GM23338 (cell line): ENCODE results near the gene SSTR5.

Experiments used
- CREB1 ChIP-seq: fragments of 250-450 bp; sonication (Bioruptor Pico); IDR thresholded peaks from 2 replicates; pipeline ENCODE4 v1.5.0; 2020; ENCODE audit warnings: low read depth, mild to moderate bottlenecking, moderate library complexity
- EZH2 ChIP-seq: fragments of 200-600 bp; sonication (generic); IDR thresholded peaks from one replicate; pipeline ENCODE4 v1.8.0; 2017; ENCODE audit warnings: antibody characterized with exemption, mild to moderate bottlenecking, low read depth; ENCODE audit not compliant: unreplicated experiment
- EZH2phosphoT487 ChIP-seq: fragments of 200-600 bp; sonication (generic); IDR thresholded peaks from one replicate; pipeline ENCODE4 v1.8.1; 2018; ENCODE audit warnings: antibody characterized with exemption; ENCODE audit not compliant: unreplicated experiment
- JUNB ChIP-seq: IDR thresholded peaks from one replicate; pipeline ENCODE4 v1.6.1; 2016; ENCODE audit warnings: antibody characterized with exemption; ENCODE audit not compliant: unreplicated experiment
- POLR2AphosphoS5 ChIP-seq: IDR thresholded peaks from 2 replicates; pipeline ENCODE4 v1.6.1; 2016; ENCODE audit warnings: antibody characterized with exemption, low read depth
- TF ChIP-seq, protein P1 (sequence below), 2 experiments: fragments of 200-600 bp in 1 of 2; sonication (generic) in 1 of 2; conservative IDR thresholded peaks; 2 replicates each; pipeline versions ENCODE4 v1.5.1 to v1.6.1; 2016 to 2017; ENCODE audit warnings: antibody characterized with exemption in 2 of 2, low read depth in 2 of 2, mild to moderate bottlenecking in 2 of 2, moderate library complexity in 1 of 2
- TF ChIP-seq, protein P2 (sequence below): IDR thresholded peaks from one replicate; pipeline ENCODE4 v1.6.1; 2018; ENCODE audit warnings: antibody characterized with exemption; ENCODE audit not compliant: unreplicated experiment

DNA sequence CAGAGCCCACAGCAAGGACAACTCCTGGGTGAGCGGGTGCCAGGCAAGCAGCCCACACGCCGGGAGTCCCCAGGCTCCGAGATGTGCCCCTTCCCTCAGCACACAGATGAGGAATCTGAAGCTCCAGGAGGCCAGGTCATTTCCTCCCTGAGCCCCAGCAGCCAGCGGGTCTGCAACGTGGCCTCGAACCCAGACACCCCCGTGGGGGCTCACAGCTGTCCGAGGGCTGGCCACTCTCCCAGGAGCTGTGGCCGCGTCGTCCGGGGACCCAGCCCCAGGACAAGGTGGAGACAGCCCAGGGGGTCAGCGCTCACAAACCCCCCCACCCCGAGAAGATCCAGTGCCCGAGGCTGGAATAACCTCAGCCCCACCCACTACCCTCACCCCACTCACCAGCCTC lies 40.9 kb downstream of the SSTR5 start:
- TF ChIP-seq, protein P1, sequence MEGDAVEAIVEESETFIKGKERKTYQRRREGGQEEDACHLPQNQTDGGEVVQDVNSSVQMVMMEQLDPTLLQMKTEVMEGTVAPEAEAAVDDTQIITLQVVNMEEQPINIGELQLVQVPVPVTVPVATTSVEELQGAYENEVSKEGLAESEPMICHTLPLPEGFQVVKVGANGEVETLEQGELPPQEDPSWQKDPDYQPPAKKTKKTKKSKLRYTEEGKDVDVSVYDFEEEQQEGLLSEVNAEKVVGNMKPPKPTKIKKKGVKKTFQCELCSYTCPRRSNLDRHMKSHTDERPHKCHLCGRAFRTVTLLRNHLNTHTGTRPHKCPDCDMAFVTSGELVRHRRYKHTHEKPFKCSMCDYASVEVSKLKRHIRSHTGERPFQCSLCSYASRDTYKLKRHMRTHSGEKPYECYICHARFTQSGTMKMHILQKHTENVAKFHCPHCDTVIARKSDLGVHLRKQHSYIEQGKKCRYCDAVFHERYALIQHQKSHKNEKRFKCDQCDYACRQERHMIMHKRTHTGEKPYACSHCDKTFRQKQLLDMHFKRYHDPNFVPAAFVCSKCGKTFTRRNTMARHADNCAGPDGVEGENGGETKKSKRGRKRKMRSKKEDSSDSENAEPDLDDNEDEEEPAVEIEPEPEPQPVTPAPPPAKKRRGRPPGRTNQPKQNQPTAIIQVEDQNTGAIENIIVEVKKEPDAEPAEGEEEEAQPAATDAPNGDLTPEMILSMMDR (conservative IDR thresholded peaks at IDR 0.05; ENCODE audit: low read depth in 2 of 2), result no peak
- no peak for TF ChIP-seq EZH2
- TF ChIP-seq CREB1, result no peak
- TF ChIP-seq JUNB, result no peak
- no peak for TF ChIP-seq EZH2phosphoT487
- no peak for TF ChIP-seq POLR2AphosphoS5
- TF ChIP-seq, protein P2, sequence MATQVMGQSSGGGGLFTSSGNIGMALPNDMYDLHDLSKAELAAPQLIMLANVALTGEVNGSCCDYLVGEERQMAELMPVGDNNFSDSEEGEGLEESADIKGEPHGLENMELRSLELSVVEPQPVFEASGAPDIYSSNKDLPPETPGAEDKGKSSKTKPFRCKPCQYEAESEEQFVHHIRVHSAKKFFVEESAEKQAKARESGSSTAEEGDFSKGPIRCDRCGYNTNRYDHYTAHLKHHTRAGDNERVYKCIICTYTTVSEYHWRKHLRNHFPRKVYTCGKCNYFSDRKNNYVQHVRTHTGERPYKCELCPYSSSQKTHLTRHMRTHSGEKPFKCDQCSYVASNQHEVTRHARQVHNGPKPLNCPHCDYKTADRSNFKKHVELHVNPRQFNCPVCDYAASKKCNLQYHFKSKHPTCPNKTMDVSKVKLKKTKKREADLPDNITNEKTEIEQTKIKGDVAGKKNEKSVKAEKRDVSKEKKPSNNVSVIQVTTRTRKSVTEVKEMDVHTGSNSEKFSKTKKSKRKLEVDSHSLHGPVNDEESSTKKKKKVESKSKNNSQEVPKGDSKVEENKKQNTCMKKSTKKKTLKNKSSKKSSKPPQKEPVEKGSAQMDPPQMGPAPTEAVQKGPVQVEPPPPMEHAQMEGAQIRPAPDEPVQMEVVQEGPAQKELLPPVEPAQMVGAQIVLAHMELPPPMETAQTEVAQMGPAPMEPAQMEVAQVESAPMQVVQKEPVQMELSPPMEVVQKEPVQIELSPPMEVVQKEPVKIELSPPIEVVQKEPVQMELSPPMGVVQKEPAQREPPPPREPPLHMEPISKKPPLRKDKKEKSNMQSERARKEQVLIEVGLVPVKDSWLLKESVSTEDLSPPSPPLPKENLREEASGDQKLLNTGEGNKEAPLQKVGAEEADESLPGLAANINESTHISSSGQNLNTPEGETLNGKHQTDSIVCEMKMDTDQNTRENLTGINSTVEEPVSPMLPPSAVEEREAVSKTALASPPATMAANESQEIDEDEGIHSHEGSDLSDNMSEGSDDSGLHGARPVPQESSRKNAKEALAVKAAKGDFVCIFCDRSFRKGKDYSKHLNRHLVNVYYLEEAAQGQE, result no peak
